Suppressor macrophage (primary cell): Measurements from ENCODE around the gene SLC17A2.

Source experiments
- DNase-seq, 4 experiments: peaks; one replicate each; pipeline ENCODE4 v3.0.0-alpha.2; 2020 to 2022
- total RNA-seq, 17 experiments: gene quantifications; one replicate each; lab custom pipeline; 2026; ENCODE audit warnings: mixed read lengths in 6 of 17, inconsistent platforms in 3 of 17; lab: John Stamatoyannopoulos, UW

The SLC17A2 gene
- 0 to 1.1 (median 0) reads per million in 17 experiments for total RNA-seq

DNA sequence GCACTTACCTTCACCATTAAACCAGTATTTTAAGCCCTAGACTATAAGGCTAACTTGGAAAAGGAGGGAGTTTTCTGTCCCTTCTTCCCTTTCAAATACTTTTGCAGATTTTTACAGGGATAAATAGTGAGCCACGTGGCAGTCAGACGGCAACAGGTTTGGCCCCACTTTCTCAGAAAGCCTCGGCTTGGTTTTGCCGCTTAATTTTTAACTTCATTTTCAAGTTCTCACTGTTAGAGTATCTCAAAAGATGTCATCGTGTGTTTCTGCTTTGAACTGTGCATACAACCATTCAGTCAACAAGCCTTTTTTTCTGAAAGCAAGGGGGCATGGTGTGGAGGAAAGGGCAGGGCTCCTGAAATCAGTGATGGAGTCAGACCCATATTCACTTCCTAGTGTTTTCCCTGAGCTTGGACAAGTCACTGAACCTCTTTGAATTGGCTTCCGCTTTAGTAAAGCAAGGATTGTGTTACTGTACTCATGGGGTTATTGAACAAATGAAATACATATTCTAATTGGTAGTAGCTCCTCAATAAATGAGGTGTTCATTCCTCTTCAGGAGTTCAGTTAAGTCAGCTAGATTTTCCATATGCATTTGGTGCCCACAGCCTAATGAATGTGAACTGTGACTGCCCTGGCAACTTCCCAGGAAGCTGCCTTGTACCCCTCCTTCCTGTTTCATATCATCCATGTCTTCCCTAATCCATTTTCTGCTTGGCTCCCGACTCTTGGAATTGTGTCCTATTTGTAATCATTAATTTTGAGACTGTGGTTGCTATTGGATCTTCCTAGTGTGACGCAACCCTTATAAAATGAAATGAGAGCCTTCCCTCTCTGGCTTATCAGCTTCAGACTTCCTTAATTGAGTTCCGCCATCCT lies at the start of gene SLC17A2:
Gene SLC17A2, minus strand, starts transcription at position 160 of the 879 bp plus-strand sequence. CDS start 4,895 bp downstream, outside the sequence.
- DNase-seq = peak in 3 of 4 experiments; percentile 3 to 33 (median 16)

DNA sequence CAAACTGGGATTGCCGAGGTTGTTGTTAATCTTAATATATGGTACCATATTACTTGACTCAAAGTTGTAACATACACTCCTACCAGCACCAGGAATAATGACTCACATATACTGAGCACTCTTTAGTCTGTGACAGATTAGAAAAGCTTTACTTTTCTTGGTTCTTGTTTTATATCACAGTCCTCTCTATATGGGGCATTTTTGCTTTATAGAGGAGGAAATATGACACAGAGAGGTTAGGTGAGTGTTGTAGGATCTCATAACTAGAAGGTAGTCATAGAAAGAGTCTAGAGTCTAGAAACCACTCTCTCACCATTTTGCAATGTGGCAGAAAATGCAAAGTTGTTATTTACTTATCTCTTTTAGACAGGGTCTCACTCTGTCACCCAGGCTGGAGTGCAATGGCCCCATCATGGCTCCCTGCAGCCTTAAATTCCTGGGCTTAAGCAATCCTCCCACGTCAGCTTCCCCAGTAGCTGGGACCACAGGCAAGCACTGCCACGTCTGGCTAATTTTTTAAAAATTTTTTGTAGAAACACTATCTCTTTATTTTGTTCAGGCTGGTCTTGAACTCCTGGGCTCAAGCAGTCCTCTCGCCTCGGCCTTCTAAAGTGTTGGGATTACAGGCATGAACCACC lies 45.6 kb upstream of the SLC17A2 start:
- no peak for DNase-seq

DNA sequence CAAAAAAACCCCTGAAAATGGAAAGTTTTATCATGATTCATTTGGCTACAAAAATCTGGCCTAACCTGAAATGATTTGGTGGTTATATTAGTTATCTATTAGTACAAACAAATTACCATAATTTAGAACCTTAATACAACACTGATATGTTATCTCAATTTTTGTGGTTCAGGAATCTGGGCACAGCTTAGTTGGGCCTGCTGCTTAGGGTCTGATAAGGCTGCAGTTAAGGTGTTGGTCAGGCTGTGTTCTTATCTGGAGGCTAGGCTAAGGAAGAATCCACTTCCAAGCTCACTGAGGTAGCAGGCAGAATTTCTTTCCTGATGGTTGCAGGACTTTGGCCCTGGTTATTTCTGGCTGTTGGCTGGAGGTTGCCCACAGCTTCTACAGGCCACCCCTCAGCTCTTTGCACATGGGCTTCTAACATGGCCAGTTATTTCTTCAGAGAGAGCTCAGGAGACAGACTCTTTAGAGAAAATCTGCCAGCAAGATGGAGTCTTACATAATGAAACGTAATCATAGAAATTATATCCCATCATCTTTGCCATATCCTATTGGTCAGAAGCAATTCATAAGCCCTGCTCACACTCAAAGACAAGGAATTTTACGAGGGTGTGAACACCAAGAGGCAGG lies 43.5 kb upstream of the SLC17A2 start:
- DNase-seq = no peak

DNA sequence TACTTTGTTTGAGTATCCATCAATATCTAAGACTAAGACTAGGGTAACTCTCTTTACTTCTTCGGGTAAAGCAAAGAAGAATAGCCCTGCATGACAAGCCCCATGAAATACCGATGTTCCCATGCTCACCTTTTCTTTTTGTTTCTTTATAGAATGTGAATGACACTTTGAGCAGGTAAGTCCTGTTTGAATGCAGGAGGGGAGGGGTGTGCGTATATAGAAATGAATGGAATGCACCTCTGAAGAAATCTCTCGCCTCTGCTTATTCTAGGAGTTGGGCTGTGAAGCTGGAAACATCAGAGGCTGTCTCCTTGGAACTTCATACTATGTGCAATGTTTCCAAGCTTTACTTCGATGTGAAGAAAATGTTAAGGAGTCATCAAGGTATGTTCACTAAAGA lies 42.4 kb upstream of the SLC17A2 start:
- DNase-seq = no peak

- no peak for DNase-seq
Observed at GRCh38 chr6:25972128-25972527, 41.6 kb upstream of the SLC17A2 start.

DNA sequence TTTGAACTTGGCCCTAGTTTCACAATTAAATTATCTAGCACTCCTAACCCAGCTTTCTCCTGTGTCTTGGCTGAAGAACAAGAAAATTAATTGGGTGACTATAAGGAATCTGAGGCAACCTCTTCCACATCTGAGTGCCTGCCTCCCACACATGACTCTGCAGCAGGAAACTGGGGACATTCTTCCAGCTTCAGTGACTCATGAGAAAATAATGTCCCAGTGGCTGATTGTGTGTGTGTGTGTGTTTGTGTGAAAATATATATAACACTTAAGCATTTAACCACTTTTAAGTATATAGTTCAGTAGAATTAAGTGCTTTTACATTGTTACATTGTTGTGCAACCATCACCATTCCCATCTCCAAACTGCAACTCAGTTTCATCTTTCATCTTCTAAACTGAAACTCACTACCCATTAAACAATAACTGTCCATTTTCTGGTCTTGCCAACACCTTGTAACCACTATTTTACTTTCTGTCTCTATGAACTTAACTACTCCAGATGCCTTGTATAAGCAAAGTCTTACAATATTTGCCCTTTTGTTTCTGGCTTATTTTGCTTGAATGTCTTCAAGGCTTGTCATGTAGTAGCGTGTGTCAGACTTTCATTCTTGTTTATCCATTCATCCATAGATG lies 40.8 kb upstream of the SLC17A2 start:
- DNase-seq = peak; percentile 62 to 84 (median 76)

DNA sequence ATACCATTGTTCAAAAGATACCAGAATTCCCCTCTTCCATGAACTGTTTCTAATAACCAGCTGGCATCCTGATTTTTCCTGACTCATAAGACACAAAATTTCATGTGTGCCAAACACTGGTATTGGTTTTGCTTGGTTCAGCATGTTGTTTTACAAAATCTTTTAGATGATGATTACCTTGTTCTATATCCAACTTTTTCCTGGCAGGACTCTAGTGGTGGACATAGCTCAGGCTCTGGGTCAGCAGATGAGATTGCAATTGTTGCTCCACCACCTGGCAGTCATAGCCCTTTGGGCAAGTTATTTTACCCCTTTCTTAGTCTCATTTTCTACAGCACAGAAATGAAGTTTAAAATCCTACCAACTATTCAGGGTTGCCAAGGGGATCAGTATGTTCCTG lies 38.3 kb upstream of the SLC17A2 start:
- DNase-seq = no peak

DNA sequence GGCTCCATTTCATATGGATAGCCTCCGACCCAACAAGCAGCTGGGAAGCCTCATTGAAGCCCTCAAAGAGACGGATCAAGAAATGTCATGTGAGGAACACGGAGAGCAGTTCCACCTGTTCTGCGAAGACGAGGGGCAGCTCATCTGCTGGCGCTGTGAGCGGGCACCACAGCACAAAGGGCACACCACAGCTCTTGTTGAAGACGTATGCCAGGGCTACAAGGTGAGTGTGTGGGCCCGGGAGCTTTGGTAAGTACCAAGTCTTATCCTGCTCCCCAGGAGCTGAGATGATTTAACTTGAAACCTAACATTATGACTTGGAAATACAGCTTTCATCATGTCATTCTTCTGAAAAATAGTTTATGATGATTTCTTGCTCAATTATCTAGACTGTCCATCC lies 36.2 kb upstream of the SLC17A2 start:
- DNase-seq = no peak

DNA sequence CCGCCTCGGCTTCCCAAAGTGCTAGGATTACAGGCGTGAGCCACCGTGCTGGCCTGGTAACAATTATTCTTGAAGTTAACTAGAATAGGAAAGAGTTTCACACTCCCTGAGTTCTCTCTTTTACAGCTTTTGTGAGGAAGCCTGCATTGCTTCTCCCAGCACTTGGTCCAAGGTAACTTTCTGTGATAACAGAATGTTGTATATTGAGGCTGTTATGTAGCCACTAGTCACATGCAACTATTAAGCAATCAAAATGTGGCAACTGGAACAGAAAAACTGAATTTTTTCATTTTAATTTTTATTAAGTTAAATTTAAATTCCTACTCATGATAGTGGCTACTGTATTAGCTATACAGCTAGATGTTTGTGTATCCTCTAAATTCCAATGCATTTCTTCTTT lies 34.6 kb upstream of the SLC17A2 start:
- DNase-seq = no peak

GRCh38 chr6:25963426-25964123 lies 33.1 kb upstream of the SLC17A2 start:
- DNase-seq = peak; percentile 13 to 52 (median 41)

DNA sequence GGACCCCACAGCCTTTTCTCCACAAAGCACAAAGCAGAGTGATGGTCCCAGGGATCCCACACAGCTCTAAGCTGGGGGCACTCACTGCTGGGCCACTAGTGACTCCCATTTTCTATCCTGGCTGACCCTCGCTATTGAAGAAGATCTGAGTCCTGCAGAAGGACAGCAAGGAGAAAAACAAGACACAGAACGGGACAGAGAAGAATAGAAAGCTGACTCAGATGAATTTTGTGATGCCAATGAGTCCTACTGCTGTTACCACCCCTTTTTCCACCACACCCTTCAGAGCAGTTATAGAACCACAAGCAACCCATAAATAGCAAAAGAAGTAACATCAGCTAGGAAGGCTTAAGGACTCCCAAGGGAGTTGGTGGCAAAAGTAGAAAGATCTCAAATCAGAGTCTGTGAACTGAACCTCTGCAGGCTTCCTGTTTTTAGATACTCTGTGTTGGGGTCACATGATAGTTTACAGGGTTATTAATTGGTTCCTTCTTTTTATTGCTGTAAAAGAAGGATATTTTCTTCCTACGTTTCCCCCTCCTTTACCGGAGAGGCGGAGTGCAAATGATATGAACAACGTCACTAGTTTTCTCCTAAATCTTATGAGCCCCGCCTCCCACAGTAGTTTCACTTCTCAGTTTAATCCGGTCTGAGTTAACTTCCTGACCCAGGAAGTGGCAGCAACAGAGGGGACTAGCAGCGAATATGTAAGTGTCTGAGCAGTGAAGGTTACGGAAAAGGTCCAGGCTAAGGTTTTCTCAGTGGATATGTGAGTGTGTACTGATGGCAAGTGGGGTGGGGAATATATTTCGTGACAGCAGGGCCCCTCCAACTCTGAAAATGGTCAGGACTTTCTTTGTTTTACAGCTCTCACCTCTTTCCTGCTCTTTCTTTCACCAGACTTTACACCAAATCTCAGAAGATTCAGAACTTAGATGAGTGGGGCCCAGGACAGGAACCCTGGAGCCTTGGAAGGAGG lies 31.9 kb upstream of the SLC17A2 start, which contains the start of gene TRIM38:
Gene TRIM38, plus strand, starts transcription at position 654 of the 979 bp plus-strand sequence. CDS start 3,721 bp downstream, outside the sequence.
- DNase-seq = peak; percentile 91 to 99 (median 96)

DNA sequence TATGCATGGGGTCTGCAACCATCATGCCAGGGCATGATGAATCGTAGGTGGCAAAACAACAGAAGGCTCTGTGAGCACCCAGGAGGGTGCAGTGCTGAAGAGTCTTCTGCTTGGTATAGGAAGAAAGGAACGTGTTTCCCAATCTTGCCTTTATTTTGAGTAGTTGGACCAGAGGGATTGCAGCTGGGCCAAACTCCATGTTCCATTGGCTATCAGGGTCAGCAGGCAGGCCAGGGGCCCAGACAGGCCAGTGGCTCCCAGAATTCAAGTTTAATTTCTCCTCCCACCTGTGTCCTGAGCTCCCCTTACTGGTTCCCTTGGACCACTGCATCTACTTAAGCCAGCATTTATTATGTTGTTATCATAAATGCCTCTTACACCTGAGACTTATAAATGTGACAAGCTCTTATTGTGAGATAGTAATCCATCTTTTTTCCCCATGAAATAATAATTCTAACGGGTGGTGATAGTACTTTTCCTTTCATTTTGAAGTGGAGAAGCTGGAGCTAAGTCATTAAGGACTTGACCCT lies 31.2 kb upstream of the SLC17A2 start:
- peak in 1 of 4 experiments; percentile 10 for DNase-seq

DNA sequence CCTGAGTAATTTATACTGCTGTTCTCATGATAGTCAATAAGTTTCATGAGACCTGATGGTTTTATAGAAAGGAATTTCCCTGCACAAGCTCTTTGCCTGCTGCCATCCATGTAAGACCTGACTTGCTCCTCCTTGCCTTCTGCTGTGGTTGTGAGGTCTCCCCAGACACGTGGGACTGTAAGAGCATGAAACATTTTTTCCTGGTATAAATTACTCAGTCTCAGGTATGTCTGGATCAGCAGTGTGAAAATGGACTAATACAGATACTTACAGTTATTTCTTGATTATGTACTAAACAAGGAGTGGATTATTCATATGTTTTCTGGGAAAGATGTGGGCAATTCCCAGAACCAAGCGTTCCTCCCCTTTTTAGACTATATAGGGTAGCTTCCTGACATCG lies 30.2 kb upstream of the SLC17A2 start:
- no peak for DNase-seq

GRCh38 chr6:25959890-25960536 lies 29.5 kb upstream of the SLC17A2 start:
- DNase-seq = no peak

DNA sequence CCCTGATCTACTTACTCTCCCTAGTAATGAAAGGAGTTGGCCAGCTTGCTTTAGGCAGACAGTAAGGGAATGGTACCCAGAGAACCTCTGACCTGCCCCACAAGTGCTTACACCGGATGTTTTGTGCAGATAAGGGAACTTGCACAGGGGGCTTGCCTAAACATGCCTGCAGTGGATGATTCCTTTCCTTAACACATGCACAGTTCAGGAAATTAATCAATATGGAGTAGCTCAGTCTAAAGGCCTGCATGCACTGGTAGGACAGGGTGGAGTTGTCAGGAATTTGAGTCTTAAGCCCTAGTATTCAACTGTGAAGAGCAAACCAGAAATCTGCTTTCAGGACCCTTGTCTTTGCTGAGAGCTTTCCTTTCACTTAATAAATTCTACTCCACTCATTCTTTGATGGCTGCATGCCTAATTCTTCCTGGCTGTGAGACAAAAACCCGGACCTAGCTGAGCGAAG lies 28.2 kb upstream of the SLC17A2 start:
- DNase-seq = peak in 1 of 4 experiments; percentile 6

DNA sequence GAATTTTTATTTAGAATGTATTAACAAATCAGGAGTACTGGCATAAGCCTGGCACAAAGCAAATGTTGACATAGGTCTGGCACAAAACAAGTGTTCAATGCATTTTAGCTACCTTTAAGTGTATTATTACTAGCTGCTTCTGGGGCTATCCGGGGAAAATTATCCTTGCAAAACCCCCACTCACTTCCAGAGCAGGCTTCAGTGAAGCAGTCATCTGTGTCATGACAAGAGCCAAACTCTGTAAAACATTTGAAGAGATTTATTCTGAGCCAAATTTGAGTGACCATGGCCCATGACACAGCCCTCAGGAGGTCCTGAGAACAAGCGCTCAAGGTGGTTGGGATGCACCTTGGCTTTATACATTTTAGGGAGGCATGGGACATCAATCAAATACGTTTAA lies 25.7 kb upstream of the SLC17A2 start:
- DNase-seq = no peak

DNA sequence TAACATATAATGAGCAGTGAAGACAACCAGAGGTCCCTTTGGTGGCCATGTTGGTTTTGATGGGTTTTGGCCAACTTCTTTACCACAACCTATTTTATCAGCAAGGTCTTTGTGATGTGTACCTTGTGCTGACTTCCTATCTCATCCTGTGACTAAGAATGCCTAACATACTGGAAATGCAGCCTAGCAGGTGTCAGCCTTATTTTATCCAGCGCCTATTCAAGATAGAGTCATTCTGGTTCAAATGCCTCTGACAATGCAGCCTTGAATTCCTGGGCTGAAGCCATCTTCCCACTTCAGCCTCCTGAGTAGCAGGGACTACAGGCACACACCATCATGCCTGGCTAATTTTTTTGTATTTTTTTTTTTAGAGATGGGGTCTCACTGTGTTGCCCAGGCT lies 24.3 kb upstream of the SLC17A2 start:
- DNase-seq = no peak

- DNase-seq = peak in 2 of 4 experiments; percentile 16 to 25
Observed at GRCh38 chr6:25953733-25954132, 23.2 kb upstream of the SLC17A2 start.

DNA sequence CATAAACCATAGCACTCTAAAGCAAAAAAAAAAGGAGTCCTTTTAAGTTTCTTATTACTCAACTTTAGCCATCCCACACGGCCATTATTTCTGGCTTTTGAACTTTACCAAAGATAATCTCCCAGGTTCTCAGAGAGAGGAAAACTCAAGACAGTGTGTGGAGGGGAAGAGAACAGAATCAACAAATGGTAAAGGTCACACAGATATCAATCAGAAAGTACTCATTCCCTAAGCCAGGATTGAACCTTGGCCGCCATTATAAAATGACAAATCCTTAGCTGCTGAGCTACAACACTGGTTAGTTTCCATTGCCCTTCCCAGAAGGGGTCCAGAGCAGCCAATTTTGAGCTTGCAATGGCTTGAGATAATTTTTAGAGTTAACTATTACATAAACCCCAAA lies 22.0 kb upstream of the SLC17A2 start:
- DNase-seq = no peak
